Subcutaneous abdominal adipose tissue (tissue), 5 donors: ENCODE results near the gene CNRIP1.
A peak's percentile ranks its signal among the peaks of the same experiment; 100 is the strongest.

Experiments
- H3K27ac ChIP-seq: one replicate; pipeline ENCODE4 v1.7.0; 2013; ENCODE audit warnings: low read depth, mild to moderate bottlenecking, inconsistent platforms, low read length, moderate library complexity
- H3K27me3 ChIP-seq, 5 donors: one replicate each; pipeline ENCODE4 v1.7.0; 2013; ENCODE audit warnings: low read length in 5 of 5, inconsistent platforms in 1 of 5; ENCODE audit not compliant: control insufficient read depth in 5 of 5, insufficient read depth in 4 of 5
- H3K36me3 ChIP-seq, 5 donors: one replicate each; pipeline ENCODE4 v1.7.0; 2013; ENCODE audit warnings: low read length in 5 of 5; ENCODE audit not compliant: control insufficient read depth in 5 of 5, insufficient read depth in 5 of 5
- H3K4me1 ChIP-seq, 5 donors: one replicate each; pipeline ENCODE4 v1.7.0; 2013; ENCODE audit warnings: low read length in 5 of 5, mild to moderate bottlenecking in 3 of 5, moderate library complexity in 1 of 5; ENCODE audit not compliant: control insufficient read depth in 5 of 5, insufficient read depth in 5 of 5
- H3K4me3 ChIP-seq, 5 donors: one replicate each; pipeline ENCODE4 v1.7.0; 2013; ENCODE audit warnings: low read length in 5 of 5, low read depth in 1 of 5
- H3K9ac ChIP-seq, 5 donors: one replicate each; pipeline ENCODE4 v1.7.0; 2013; ENCODE audit warnings: low read length in 5 of 5, mild to moderate bottlenecking in 4 of 5, moderate library complexity in 3 of 5
- H3K9me3 ChIP-seq, 5 donors: one replicate each; pipeline ENCODE4 v1.7.0; 2013; ENCODE audit warnings: low read length in 5 of 5; ENCODE audit not compliant: control insufficient read depth in 5 of 5
- donor health status: healthy.
- donor health status: healthy.
- donor health status: healthy.
- donor health status: healthy.
- donor health status: healthy.

Gene CNRIP1

GRCh38 chr2:68256093-68256450 is 63.7 kb downstream of the CNRIP1 start:
- no peak overlapping the region for H3K27ac ChIP-seq
- H3K27me3 ChIP-seq: no peaks in the 10 kb centered on the region
- peak overlapping the region in 1 of 5 donors; percentile 3 for H3K4me3 ChIP-seq
- H3K36me3 ChIP-seq: no peaks in the 10 kb centered on the region
- H3K9ac ChIP-seq: peak overlapping the region in 1 of 5 donors; percentile 24
- no peaks in the 10 kb centered on the region for H3K9me3 ChIP-seq
- peaks cover 0 to 21% (median 13%) of the 10 kb centered on the region in 5 donors for H3K4me1 ChIP-seq

- peak overlapping the region; percentile 85 to 98 (median 95) for H3K4me3 ChIP-seq
- peak overlapping the region; percentile 97 for H3K27ac ChIP-seq
- H3K4me1 ChIP-seq: peaks cover 0 to 46% (median 37%) of the 10 kb centered on the region in 5 donors
- H3K27me3 ChIP-seq: no peaks in the 10 kb centered on the region
- no peaks in the 10 kb centered on the region for H3K36me3 ChIP-seq
- peak overlapping the region; percentile 81 to 95 (median 85) for H3K9ac ChIP-seq
- no peaks in the 10 kb centered on the region for H3K9me3 ChIP-seq
Observed at GRCh38 chr2:68253219-68254068, 66.3 kb downstream of the CNRIP1 start.

- Histone ChIP-seq H3K9ac (peak within 1 kb of the TSS; percentile 85 to 95 (median 91)), H3K4me1 (peaks cover 0 to 55% (median 46%) of the 10 kb centered on the region in 5 donors), H3K27me3 (no peaks in the 10 kb centered on the region), H3K27ac (peak within 1 kb of the TSS; percentile 97), H3K36me3 (peaks cover 0 to 3% (median 0%) of the 10 kb centered on the region in 5 donors), H3K4me3 (peak within 1 kb of the TSS; percentile 85 to 98 (median 95)), H3K9me3 (no peaks in the 10 kb centered on the region)
Observed at GRCh38 chr2:68252400-68253218, 67.1 kb downstream of the CNRIP1 start, which contains the start of gene PPP3R1. PPP3R1 (minus strand) TSS chr2:68252532; CDS start chr2:68252127, 405 bp downstream.

- Histone ChIP-seq H3K27me3 (no peaks in the 10 kb centered on the region), H3K9me3 (no peaks in the 10 kb centered on the region), H3K4me3 (peak overlapping the region; percentile 85 to 98 (median 89)), H3K27ac (peak overlapping the region; percentile 94), H3K36me3 (peaks cover 0 to 3% (median 0%) of the 10 kb centered on the region in 5 donors), H3K9ac (peak overlapping the region in 4 of 5 donors; percentile 65 to 89 (median 78)), H3K4me1 (peaks cover 5 to 61% (median 51%) of the 10 kb centered on the region in 5 donors)
Observed at GRCh38 chr2:68251855-68252399, 67.8 kb downstream of the CNRIP1 start.

GRCh38 chr2:68251187-68251854 is 68.4 kb downstream of the CNRIP1 start:
- peaks cover 0 to 3% (median 0%) of the 10 kb centered on the region in 5 donors for H3K36me3 ChIP-seq
- no peaks in the 10 kb centered on the region for H3K9me3 ChIP-seq
- peak overlapping the region; percentile 85 to 98 (median 89) for H3K4me3 ChIP-seq
- peaks cover 5 to 68% (median 57%) of the 10 kb centered on the region in 5 donors for H3K4me1 ChIP-seq
- H3K27ac ChIP-seq: peak overlapping the region; percentile 94
- H3K27me3 ChIP-seq: no peaks in the 10 kb centered on the region
- H3K9ac ChIP-seq: peak overlapping the region; percentile 51 to 93 (median 89)

- Histone ChIP-seq H3K4me3 (peak overlapping the region; percentile 85 to 98 (median 89)), H3K27ac (peak overlapping the region; percentile 94), H3K9ac (peak overlapping the region; percentile 51 to 93 (median 89)), H3K9me3 (no peaks in the 10 kb centered on the region), H3K4me1 (peaks cover 5 to 68% (median 56%) of the 10 kb centered on the region in 5 donors), H3K27me3 (no peaks in the 10 kb centered on the region), H3K36me3 (peaks cover 0 to 3% (median 0%) of the 10 kb centered on the region in 5 donors)
Observed at GRCh38 chr2:68250652-68251186, 69.0 kb downstream of the CNRIP1 start.

GRCh38 chr2:68250196-68250595 is 69.6 kb downstream of the CNRIP1 start:
- Histone ChIP-seq H3K9ac (peak overlapping the region; percentile 51 to 93 (median 89)), H3K27me3 (no peaks in the 10 kb centered on the region), H3K4me1 (peaks cover 5 to 70% (median 60%) of the 10 kb centered on the region in 5 donors), H3K4me3 (peak overlapping the region; percentile 85 to 98 (median 89)), H3K27ac (peak overlapping the region; percentile 94), H3K9me3 (no peaks in the 10 kb centered on the region), H3K36me3 (peaks cover 0 to 3% (median 0%) of the 10 kb centered on the region in 5 donors)

- peak overlapping the region in 1 of 5 donors; percentile 12 for H3K4me3 ChIP-seq
- peak overlapping the region in 1 of 5 donors; percentile 93 for H3K9ac ChIP-seq
- H3K27me3 ChIP-seq: no peaks in the 10 kb centered on the region
- H3K27ac ChIP-seq: peak overlapping the region; percentile 94
- H3K4me1 ChIP-seq: peaks cover 5 to 68% (median 55%) of the 10 kb centered on the region in 5 donors
- H3K36me3 ChIP-seq: peaks cover 0 to 3% (median 0%) of the 10 kb centered on the region in 5 donors
- no peaks in the 10 kb centered on the region for H3K9me3 ChIP-seq
Observed at GRCh38 chr2:68248806-68249205, 70.9 kb downstream of the CNRIP1 start.

GRCh38 chr2:68248361-68248760 is 71.4 kb downstream of the CNRIP1 start:
- Histone ChIP-seq H3K27ac (peak overlapping the region; percentile 94), H3K4me3 (peak overlapping the region in 1 of 5 donors; percentile 12), H3K4me1 (peaks cover 5 to 66% (median 55%) of the 10 kb centered on the region in 5 donors), H3K9me3 (no peaks in the 10 kb centered on the region), H3K36me3 (peaks cover 0 to 3% (median 0%) of the 10 kb centered on the region in 5 donors), H3K27me3 (no peaks in the 10 kb centered on the region), H3K9ac (peak overlapping the region in 1 of 5 donors; percentile 93)
